H1 (cell line): ENCODE results near the gene MNAT1. TPM values are rescaled to one million over a fixed set of nuclear protein-coding genes. Genes with fewer than 3 reads are reported as not detected.

ENCODE experiments used
- CTCF ChIA-PET: fragments of 300-600 bp; sonication (Branson Sonifier 250); formaldehyde crosslinking; loops from one replicate; lab custom pipeline; 2021; ENCODE audit not compliant: partially characterized antibody; lab: Charles Lee
- POLR2A ChIA-PET: fragments of 300-600 bp; sonication (Branson Sonifier 250); formaldehyde crosslinking; loops from one replicate; lab custom pipeline; 2021; ENCODE audit warnings: inconsistent platforms; ENCODE audit not compliant: partially characterized antibody; lab: Charles Lee
- DNase-seq, 2 experiments: peaks; one replicate each; pipeline versions ENCODE4 v3.0.0 to v3.0.0-alpha.2; 2010 to 2022; ENCODE audit warnings: low spot score in 2 of 2, low read depth in 1 of 2, mixed read lengths in 1 of 2
- FAIRE-seq: peaks from 2 replicates; lab custom pipeline; 2011; peaks lifted over from hg19 to GRCh38; lab: Jason Lieb, UNC
- H2AFZ ChIP-seq: 2 replicates; pipeline ENCODE4 v1.8.1; 2012; ENCODE audit warnings: low read length, inconsistent platforms
- H2AK5ac ChIP-seq: 2 replicates; pipeline ENCODE4 v1.6.1; 2013; ENCODE audit warnings: low read depth, low read length
- H2BK120ac ChIP-seq: replicated peaks from 2 replicates; pipeline ENCODE3; 2013; ENCODE audit warnings: low read depth, low read length, inconsistent platforms
- H2BK12ac ChIP-seq: 2 replicates; pipeline ENCODE4 v1.6.1; 2013; ENCODE audit warnings: low read depth, low read length
- H2BK15ac ChIP-seq: 2 replicates; pipeline ENCODE4 v1.6.1; 2013; ENCODE audit warnings: low read length
- H2BK20ac ChIP-seq: 2 replicates; pipeline ENCODE4 v1.6.1; 2013; ENCODE audit warnings: low read length
- H2BK5ac ChIP-seq: 2 replicates; pipeline ENCODE4 v1.6.1; 2013; ENCODE audit warnings: low read depth, low read length
- H3K14ac ChIP-seq: 2 replicates; pipeline ENCODE4 v1.6.1; 2013; ENCODE audit warnings: inconsistent platforms; ENCODE audit not compliant: insufficient read length
- H3K18ac ChIP-seq: 2 replicates; pipeline ENCODE4 v1.6.1; 2013; ENCODE audit warnings: low read length; ENCODE audit errors: extremely low read depth
- H3K23ac ChIP-seq: 2 replicates; pipeline ENCODE4 v1.6.1; 2013; ENCODE audit warnings: inconsistent platforms; ENCODE audit not compliant: insufficient read length
- H3K23me2 ChIP-seq: 2 replicates; pipeline ENCODE4 v1.6.1; 2013; ENCODE audit warnings: low read depth, low read length
- H3K27ac ChIP-seq: 2 replicates; pipeline ENCODE4 v1.6.1; 2011; ENCODE audit warnings: low read depth, low read length, inconsistent platforms
- H3K27me3 ChIP-seq, 4 experiments: replicated peaks in 1 of 4; 1 replicate in 1 of 4; 2 replicates in 3 of 4; pipeline versions ENCODE4 v1.6.1 to v1.8.1; 2011 to 2013; ENCODE audit warnings: low read length in 3 of 4, mild to moderate bottlenecking in 3 of 4, inconsistent platforms in 2 of 4, mixed read lengths in 2 of 4, moderate library complexity in 1 of 4; ENCODE audit not compliant: control insufficient read depth in 3 of 4, insufficient read depth in 3 of 4; ENCODE audit errors: extremely low read depth in 1 of 4
- H3K36me3 ChIP-seq, 4 experiments: 2 replicates each; pipeline versions ENCODE4 v1.6.1 to v1.8.1; 2011 to 2013; ENCODE audit warnings: mild to moderate bottlenecking in 4 of 4, low read length in 3 of 4, moderate library complexity in 2 of 4, control low read depth in 1 of 4, inconsistent platforms in 1 of 4; ENCODE audit not compliant: insufficient read depth in 4 of 4, control insufficient read depth in 2 of 4
- H3K4ac ChIP-seq: replicated peaks from 2 replicates; pipeline ENCODE3; 2013; ENCODE audit warnings: low read length, low read depth, mixed read lengths, inconsistent platforms; ENCODE audit not compliant: insufficient read length
- H3K4me1 ChIP-seq, 4 experiments: replicated peaks in 1 of 4; 1 replicate in 1 of 4; 2 replicates in 3 of 4; pipeline versions ENCODE4 v1.6.1 to v1.8.1; 2011 to 2013; ENCODE audit warnings: low read length in 3 of 4, inconsistent platforms in 2 of 4, mixed read lengths in 1 of 4; ENCODE audit not compliant: insufficient read depth in 4 of 4, control insufficient read depth in 3 of 4
- H3K4me2 ChIP-seq, 2 experiments: 2 replicates each; pipeline versions ENCODE4 v1.6.1 to v1.8.1; 2011 to 2013; ENCODE audit warnings: low read depth in 2 of 2, low read length in 2 of 2, control low read depth in 1 of 2, inconsistent platforms in 1 of 2, mild to moderate bottlenecking in 1 of 2; ENCODE audit not compliant: insufficient read depth in 1 of 2
- H3K4me3 ChIP-seq, 4 experiments: fragments of 200-600, 300-600 bp in 1 of 4; sonication (generic), shearing (Covaris generic), sonication (Bioruptor Twin) in 1 of 4; 2 replicates each; pipeline versions ENCODE4 v1.5.1 to v1.8.1; 2011 to 2016; ENCODE audit warnings: low read length in 4 of 4, low read depth in 3 of 4, control low read depth in 2 of 4, inconsistent platforms in 2 of 4, mild to moderate bottlenecking in 2 of 4, mixed read lengths in 1 of 4, moderate library complexity in 1 of 4; ENCODE audit not compliant: insufficient read depth in 2 of 4; ENCODE audit errors: extremely low read depth in 1 of 4
- H3K56ac ChIP-seq: replicated peaks from 2 replicates; pipeline ENCODE3; 2013; ENCODE audit warnings: low read depth, mild to moderate bottlenecking, mixed read lengths, low read length, inconsistent platforms; ENCODE audit not compliant: insufficient read length
- H3K79me1 ChIP-seq: 2 replicates; pipeline ENCODE4 v1.6.1; 2013; ENCODE audit warnings: low read depth, low read length, control low read depth
- H3K79me2 ChIP-seq, 2 experiments: 2 replicates each; pipeline versions ENCODE4 v1.6.1 to v1.8.1; 2012 to 2013; ENCODE audit warnings: low read length in 2 of 2, mild to moderate bottlenecking in 2 of 2, inconsistent platforms in 1 of 2; ENCODE audit not compliant: insufficient read depth in 2 of 2, control insufficient read depth in 1 of 2
- H3K9ac ChIP-seq, 4 experiments: replicated peaks in 1 of 4; 1 replicate in 1 of 4; 2 replicates in 3 of 4; pipeline versions ENCODE4 v1.6.1 to v1.8.1; 2011 to 2013; ENCODE audit warnings: low read depth in 3 of 4, low read length in 3 of 4, control low read depth in 2 of 4, mild to moderate bottlenecking in 2 of 4, moderate library complexity in 2 of 4, inconsistent platforms in 1 of 4; ENCODE audit errors: extremely low read depth in 1 of 4
- H3K9me3 ChIP-seq, 2 experiments: 2 replicates each; pipeline versions ENCODE4 v1.6.1 to v1.8.1; 2012 to 2013; ENCODE audit warnings: mild to moderate bottlenecking in 2 of 2, moderate library complexity in 2 of 2, control low read depth in 1 of 2, inconsistent platforms in 1 of 2, low read depth in 1 of 2, low read length in 1 of 2, mixed read lengths in 1 of 2; ENCODE audit not compliant: insufficient read depth in 2 of 2
- H4K20me1 ChIP-seq, 2 experiments: replicated peaks in 1 of 2; 2 replicates each; pipeline versions ENCODE3 to v1.8.1; 2011 to 2013; ENCODE audit warnings: inconsistent platforms in 2 of 2, low read length in 2 of 2, mild to moderate bottlenecking in 1 of 2; ENCODE audit not compliant: insufficient read depth in 2 of 2, control insufficient read depth in 1 of 2
- H4K5ac ChIP-seq: 2 replicates; pipeline ENCODE4 v1.6.1; 2013; ENCODE audit warnings: low read length, low read depth, mixed read lengths, inconsistent platforms; ENCODE audit not compliant: insufficient read length
- H4K8ac ChIP-seq: 2 replicates; pipeline ENCODE4 v1.8.0; 2013; ENCODE audit warnings: mild to moderate bottlenecking, moderate library complexity, low read length, inconsistent platforms; ENCODE audit not compliant: insufficient read depth; ENCODE audit errors: extremely low read depth
- H4K91ac ChIP-seq: replicated peaks from 2 replicates; pipeline ENCODE3; 2013; ENCODE audit warnings: low read length, mixed read lengths, inconsistent platforms; ENCODE audit not compliant: insufficient read length
- CEBPB ChIP-seq: IDR thresholded peaks from 2 replicates; pipeline ENCODE4 v1.6.1; 2012; ENCODE audit warnings: low read depth, low read length
- CHD1 ChIP-seq: IDR thresholded peaks from 2 replicates; pipeline ENCODE4 v1.6.1; 2012; ENCODE audit warnings: low read depth, low read length, improper control_type of control experiment
- KDM4A ChIP-seq: IDR thresholded peaks from one replicate; pipeline ENCODE4 v1.7.1; 2012; ENCODE audit warnings: low read depth, mild to moderate bottlenecking, moderate library complexity, low read length, inconsistent platforms; ENCODE audit not compliant: severe bottlenecking
- MAFK ChIP-seq: IDR thresholded peaks from 2 replicates; pipeline ENCODE4 v1.6.1; 2012; ENCODE audit warnings: low read depth, mild to moderate bottlenecking, improper control_type of control experiment, low read length
- PHF8 ChIP-seq: fragments of 200-600 bp; sonication (generic); conservative IDR thresholded peaks from 2 replicates; pipeline ENCODE4 v1.7.1; 2012; ENCODE audit warnings: low read depth, mild to moderate bottlenecking, inconsistent platforms, low read length, moderate library complexity
- RBBP5 ChIP-seq: IDR thresholded peaks from 2 replicates; pipeline ENCODE4 v1.7.1; 2012; ENCODE audit warnings: low read depth, mild to moderate bottlenecking, inconsistent platforms, low read length, moderate library complexity, borderline replicate concordance
- SAP30 ChIP-seq: fragments of 300-600 bp; sonication (generic); IDR thresholded peaks from 2 replicates; pipeline ENCODE4 v1.7.1; 2012; ENCODE audit warnings: low read length, moderate library complexity, mild to moderate bottlenecking, inconsistent platforms; ENCODE audit not compliant: insufficient read depth, insufficient replicate concordance
- TAF7 ChIP-seq: optimal IDR thresholded peaks from 2 replicates; pipeline ENCODE3; 2011; ENCODE audit warnings: low read depth, mild to moderate bottlenecking, inconsistent platforms, low read length, moderate library complexity, borderline replicate concordance
- TCF12 ChIP-seq: IDR thresholded peaks from 2 replicates; pipeline ENCODE4 v1.6.1; 2011; ENCODE audit warnings: low read depth, mild to moderate bottlenecking, low read length
- YY1 ChIP-seq: IDR thresholded peaks from 2 replicates; pipeline ENCODE4 v1.6.1; 2011; ENCODE audit warnings: low read depth, mild to moderate bottlenecking, low read length
- WGBS, 2 experiments: shearing (Covaris generic) in 1 of 2; methylation state at CpG; one replicate each; pipeline versions ENCODE4 v1.1.6 to v1.1.7; 2013 to 2015; ENCODE audit warnings: low lambda C conversion rate in 2 of 2, mixed read lengths in 2 of 2, inconsistent platforms in 1 of 2, low coverage in 1 of 2, missing lambda C conversion rate in 1 of 2; ENCODE audit not compliant: insufficient replicate concordance in 2 of 2, insufficient coverage in 1 of 2, insufficient read length in 1 of 2; ENCODE audit errors: extremely low coverage in 1 of 2, missing lambda C conversion rate in 1 of 2; 5-methylcytosine and 5-hydroxymethylcytosine counted together
- polyA plus RNA-seq, 7 experiments: library from polyadenylated mRNA; depleted of rRNA in 3 of 7; stranded (reverse) in 5 of 7; unstranded in 2 of 7; fragments of >200 nt in 5 of 7; fragments of 200-250 nt in 2 of 7; gene quantifications; 1 replicate in 5 of 7; 2 replicates in 1 of 7; 4 replicates in 1 of 7; pipeline versions ENCODE4 v1.2.1 to v1.2.3, GENCODE V29; 2011 to 2013; ENCODE audit warnings: missing spikeins in 2 of 7, mixed read lengths in 2 of 7
- total RNA-seq: library from RNA; stranded (reverse); fragmentation: NEBNext Ultra II Directional; extraction: Animal tissue kit (Norgen Biotek cat#: 25700); gene quantifications from 2 replicates; pipeline ENCODE4 v1.2.1, GENCODE V29; 2021
- TF ChIP-seq, protein P1 (sequence below): IDR thresholded peaks from 2 replicates; pipeline ENCODE4 v1.6.1; 2012; ENCODE audit warnings: inconsistent platforms
- TF ChIP-seq, protein P2 (sequence below), 3 experiments: IDR thresholded peaks; 1 replicate in 2 of 3; 2 replicates in 1 of 3; pipeline versions ENCODE4 v1.5.1 to v1.6.1; 2011; ENCODE audit warnings: low read length in 3 of 3, mild to moderate bottlenecking in 3 of 3, inconsistent platforms in 2 of 3, low read depth in 1 of 3, moderate library complexity in 1 of 3; ENCODE audit not compliant: insufficient read depth in 1 of 3; ENCODE audit errors: control extremely low read depth in 1 of 3

The MNAT1 gene
- total and polyA plus RNA-seq, 2 of the 8 experiments (the other 6 are each of a cell fraction or from before 2014, with no cell fraction given), result 34.7 to 52.1 TPM

DNA sequence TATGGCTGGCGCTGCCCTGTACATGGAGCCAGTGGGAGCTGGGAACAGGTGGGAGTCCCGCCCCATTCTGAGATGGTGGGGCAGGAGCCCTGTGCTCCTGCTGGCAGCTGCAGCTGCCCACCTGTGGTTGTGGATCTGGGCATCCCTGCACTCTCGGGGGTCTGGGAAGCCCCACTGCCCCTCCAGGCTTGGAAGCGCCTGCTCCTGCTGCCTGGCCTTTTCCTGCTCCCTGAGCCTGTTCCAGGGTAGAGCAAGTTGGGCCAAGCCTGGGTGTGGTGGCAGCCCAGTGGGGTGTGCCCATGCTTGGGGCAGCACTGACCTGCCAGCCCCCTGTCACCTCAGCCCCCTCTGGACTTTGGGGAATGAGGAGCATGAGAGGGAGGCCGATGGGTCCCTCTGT is 104.0 kb downstream of the MNAT1 start:
- Histone ChIP-seq H4K5ac (no peak overlapping the region), H2BK12ac (no peak overlapping the region), H3K79me1 (no peaks in the 10 kb centered on the region), H3K4me3 (no peak overlapping the region), H2BK120ac (no peak overlapping the region), H2AK5ac (no peak overlapping the region), H3K4me2 (no peak overlapping the region), H3K18ac (no peak overlapping the region), H3K4me1 (no peaks in the 10 kb centered on the region), H3K23me2 (no peaks in the 10 kb centered on the region; the same call in 1 of the 2 replicates), H2BK15ac (no peak overlapping the region), H2AFZ (no peak overlapping the region), H3K9me3 (no peaks in the 10 kb centered on the region), H2BK20ac (no peak overlapping the region), H3K23ac (no peak overlapping the region), H4K91ac (no peak overlapping the region), H4K8ac (0 out of 2 replicates have a peak overlapping the region, but pooled peaks have one; percentile 20), H3K79me2 (no peaks in the 10 kb centered on the region), H3K27me3 (no peaks in the 10 kb centered on the region), H2BK5ac (no peak overlapping the region), H3K14ac (no peak overlapping the region), H3K36me3 (no peaks in the 10 kb centered on the region), H3K56ac (no peak overlapping the region), H4K20me1 (no peaks in the 10 kb centered on the region), H3K9ac (no peak overlapping the region), H3K4ac (no peak overlapping the region), H3K27ac (no peak overlapping the region)
- POLR2A ChIA-PET, result no interaction called here
- 94% methylated on average over 4 of the region's 5 CpGs; no CpG with 5 or more reads in 1 of the 2 experiments for WGBS, 2 experiments
- DNase-seq (no peak), FAIRE-seq (no peak)
- CTCF ChIA-PET, result no interaction called here
- TF ChIP-seq YY1 (no peak), TCF12 (no peak), KDM4A (no peak), SAP30 (no peak), RBBP5 (no peak), MAFK (no peak), TAF7 (no peak), PHF8 (no peak), CEBPB (no peak), CHD1 (no peak)
- TF ChIP-seq, protein P1, sequence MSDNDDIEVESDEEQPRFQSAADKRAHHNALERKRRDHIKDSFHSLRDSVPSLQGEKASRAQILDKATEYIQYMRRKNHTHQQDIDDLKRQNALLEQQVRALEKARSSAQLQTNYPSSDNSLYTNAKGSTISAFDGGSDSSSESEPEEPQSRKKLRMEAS, result no peak
- TF ChIP-seq, protein P2, sequence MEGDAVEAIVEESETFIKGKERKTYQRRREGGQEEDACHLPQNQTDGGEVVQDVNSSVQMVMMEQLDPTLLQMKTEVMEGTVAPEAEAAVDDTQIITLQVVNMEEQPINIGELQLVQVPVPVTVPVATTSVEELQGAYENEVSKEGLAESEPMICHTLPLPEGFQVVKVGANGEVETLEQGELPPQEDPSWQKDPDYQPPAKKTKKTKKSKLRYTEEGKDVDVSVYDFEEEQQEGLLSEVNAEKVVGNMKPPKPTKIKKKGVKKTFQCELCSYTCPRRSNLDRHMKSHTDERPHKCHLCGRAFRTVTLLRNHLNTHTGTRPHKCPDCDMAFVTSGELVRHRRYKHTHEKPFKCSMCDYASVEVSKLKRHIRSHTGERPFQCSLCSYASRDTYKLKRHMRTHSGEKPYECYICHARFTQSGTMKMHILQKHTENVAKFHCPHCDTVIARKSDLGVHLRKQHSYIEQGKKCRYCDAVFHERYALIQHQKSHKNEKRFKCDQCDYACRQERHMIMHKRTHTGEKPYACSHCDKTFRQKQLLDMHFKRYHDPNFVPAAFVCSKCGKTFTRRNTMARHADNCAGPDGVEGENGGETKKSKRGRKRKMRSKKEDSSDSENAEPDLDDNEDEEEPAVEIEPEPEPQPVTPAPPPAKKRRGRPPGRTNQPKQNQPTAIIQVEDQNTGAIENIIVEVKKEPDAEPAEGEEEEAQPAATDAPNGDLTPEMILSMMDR (IDR thresholded peaks at IDR 0.05; ENCODE audit: control extremely low read depth in 1 of 3, insufficient read depth in 1 of 3, low read depth in 1 of 3, low read length in 3 of 3), result no peak
